IPS-15b (cell line): Measurements from ENCODE around the gene IRF8.
"Not testable (repeated sequence)": the region's sequence is repeated elsewhere in the genome, so short reads cannot be mapped to it uniquely, and the experiment has no call there.

ENCODE experiments used
- H3K27me3 ChIP-seq: one replicate; pipeline ENCODE4 v1.6.1; 2013; ENCODE audit warnings: low read length; ENCODE audit not compliant: control insufficient read depth, insufficient read depth
- H3K36me3 ChIP-seq: one replicate; pipeline ENCODE4 v1.6.1; 2013; ENCODE audit warnings: low read length; ENCODE audit not compliant: control insufficient read depth, insufficient read depth
- H3K4me1 ChIP-seq: one replicate; pipeline ENCODE4 v1.6.1; 2013; ENCODE audit warnings: mild to moderate bottlenecking, low read length; ENCODE audit not compliant: control insufficient read depth, insufficient read depth
- H3K4me3 ChIP-seq: one replicate; pipeline ENCODE4 v1.5.1; 2013; ENCODE audit warnings: low read depth, low read length
- H3K9ac ChIP-seq: one replicate; pipeline ENCODE4 v1.6.1; 2013; ENCODE audit warnings: low read depth, mild to moderate bottlenecking, low read length
- H3K9me3 ChIP-seq: one replicate; pipeline ENCODE4 v1.6.1; 2013; ENCODE audit warnings: mild to moderate bottlenecking, low read length; ENCODE audit not compliant: control insufficient read depth, insufficient read depth

Gene IRF8, protein sequence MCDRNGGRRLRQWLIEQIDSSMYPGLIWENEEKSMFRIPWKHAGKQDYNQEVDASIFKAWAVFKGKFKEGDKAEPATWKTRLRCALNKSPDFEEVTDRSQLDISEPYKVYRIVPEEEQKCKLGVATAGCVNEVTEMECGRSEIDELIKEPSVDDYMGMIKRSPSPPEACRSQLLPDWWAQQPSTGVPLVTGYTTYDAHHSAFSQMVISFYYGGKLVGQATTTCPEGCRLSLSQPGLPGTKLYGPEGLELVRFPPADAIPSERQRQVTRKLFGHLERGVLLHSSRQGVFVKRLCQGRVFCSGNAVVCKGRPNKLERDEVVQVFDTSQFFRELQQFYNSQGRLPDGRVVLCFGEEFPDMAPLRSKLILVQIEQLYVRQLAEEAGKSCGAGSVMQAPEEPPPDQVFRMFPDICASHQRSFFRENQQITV

DNA sequence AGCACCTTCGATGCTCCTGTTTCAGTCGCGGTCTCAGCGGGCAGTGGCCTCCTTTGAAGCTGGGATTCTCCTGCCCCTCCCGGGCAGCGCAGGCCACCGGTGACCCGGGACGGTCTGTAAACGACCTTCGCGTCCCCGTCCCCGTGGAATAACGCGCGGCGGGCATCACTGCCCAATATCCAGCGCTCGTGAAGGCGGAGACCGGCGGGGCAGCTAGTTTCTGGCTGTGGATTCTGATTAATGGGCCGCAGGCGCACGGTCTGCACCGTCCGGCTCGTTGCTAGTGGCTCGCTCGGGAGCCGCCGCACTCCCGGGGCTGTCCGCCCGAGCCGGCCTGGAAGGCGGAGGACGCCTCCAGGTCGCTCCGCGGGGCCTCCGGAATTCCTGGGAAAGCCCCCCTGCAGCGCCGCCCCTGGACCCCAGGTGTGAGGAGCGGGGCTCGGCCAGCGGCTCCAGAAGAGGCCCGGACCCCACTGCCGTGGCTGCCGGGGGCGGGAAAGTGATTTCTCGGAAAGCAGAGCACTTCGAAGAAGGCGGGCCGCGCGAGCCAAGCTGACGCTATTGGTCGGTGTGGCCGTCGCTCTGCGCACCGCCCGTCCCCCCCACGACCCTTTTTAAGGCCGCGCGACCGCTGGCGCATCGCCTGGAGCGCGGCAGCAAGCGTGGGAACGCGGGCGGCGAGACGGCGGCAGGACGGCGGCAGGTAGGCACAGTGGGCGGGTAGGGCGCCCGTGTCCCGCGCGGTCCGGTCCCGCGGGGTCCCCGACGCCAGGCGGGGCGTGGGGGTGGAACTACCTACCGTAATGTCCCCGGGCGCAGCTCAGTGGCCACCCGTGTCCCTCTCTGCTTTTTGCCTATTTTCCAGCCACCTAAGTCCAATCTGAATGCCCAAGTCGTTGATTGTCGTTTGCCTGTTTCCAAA is at the start of gene IRF8:
IRF8 (plus strand) TSS at position 642 of the 922 bp plus-strand sequence. CDS start 3,854 bp downstream, outside the sequence.
- no peak within 1 kb of the TSS for H3K9ac ChIP-seq
- peaks cover 54% of the 10 kb centered on the region for H3K27me3 ChIP-seq
- no peaks in the 10 kb centered on the region for H3K4me1 ChIP-seq

DNA sequence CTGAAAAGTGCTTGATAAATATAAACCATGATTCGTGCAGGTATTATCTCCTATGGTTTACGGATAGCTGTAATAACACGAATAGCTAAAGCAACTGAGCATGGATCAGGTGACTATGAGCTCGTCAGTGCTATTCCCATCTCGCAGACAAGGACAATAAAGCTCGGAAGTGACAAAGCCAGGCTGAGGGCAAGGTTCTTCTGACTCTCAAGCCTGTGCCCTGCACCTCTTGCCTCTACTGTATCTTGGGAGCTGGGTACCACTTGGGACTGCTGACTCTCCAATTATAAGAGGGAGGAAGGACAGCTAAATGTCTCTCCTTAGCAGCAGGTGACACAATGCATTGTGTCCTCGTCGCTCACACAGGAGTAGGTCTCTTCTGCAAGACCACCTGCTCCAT is 49.6 kb upstream of the IRF8 start:
- no peak overlapping the region for H3K9ac ChIP-seq
- H3K4me3 ChIP-seq, result no peak overlapping the region
- no peaks in the 10 kb centered on the region for H3K4me1 ChIP-seq
- H3K36me3 ChIP-seq, result no peaks in the 10 kb centered on the region
- H3K27me3 ChIP-seq, result no peaks in the 10 kb centered on the region
- no peaks in the 10 kb centered on the region for H3K9me3 ChIP-seq

More for the DNA sequence above, at the start of gene IRF8:
- Histone ChIP-seq H3K36me3 (no peaks in the 10 kb centered on the region), H3K4me3 (peak within 1 kb of the TSS; percentile 59), H3K9me3 (no peaks in the 10 kb centered on the region)

DNA sequence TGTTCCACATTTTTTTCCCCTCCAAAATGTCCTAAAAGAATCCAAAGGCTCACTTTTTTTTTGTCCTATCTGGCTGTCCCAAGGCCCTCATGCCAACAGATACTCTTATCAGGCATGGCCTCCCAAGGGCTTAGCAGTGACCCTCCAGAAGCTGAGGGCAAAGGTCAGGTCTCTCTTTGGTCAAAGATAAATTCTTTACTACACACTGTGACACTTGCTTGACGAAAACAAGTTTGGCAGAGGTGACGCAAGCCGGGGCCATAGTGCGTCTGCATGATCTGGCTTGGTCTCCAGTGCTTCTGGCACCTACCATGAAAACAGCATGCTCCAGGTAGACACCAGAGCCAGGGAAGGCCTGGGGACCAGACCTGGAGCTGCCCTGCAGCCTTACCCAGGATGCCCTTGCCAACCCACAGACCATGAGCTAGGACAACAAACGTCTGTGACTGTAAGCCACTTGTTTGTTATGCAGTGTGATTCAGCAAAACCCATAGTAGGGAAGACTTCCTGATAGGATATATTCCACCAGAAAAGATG is 48.5 kb upstream of the IRF8 start:
- Histone ChIP-seq H3K4me3 (no peak overlapping the region), H3K4me1 (no peaks in the 10 kb centered on the region), H3K27me3 (no peaks in the 10 kb centered on the region), H3K9ac (no peak overlapping the region), H3K9me3 (no peaks in the 10 kb centered on the region), H3K36me3 (no peaks in the 10 kb centered on the region)

DNA sequence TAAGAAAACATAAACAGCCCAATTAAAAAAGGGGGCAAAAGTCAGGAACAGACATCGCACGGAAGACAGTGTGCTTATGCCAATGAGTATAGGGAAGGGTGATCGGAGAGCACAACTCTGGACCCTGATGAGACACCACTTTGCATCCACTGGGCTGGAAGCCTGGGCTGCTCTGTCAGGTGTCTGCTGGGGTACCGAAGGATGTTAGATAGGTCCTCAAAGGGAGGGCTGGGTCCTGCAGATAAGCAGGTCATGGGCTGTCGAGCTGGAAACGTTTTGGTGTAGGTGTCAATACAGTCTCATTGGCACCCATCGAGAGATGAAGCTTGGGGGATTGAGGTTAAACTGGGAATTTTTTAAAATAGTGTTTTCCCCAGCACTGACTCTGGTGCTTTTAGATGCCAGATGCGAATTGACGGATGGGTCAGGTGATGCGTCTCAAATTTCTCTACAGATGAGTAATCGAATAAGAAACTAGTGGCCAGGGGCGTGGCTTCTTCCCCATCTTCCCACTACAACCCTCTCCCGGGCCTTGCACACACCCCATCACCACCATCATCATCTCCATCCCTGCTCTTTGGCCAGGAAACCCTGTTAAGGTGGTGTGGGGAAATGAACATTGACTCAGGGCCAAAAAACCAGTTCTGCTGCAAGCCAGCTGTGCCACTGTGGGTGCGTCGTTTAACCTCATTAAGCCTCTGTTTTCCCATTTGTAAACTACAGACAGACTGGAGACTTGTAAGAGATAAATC is 47.8 kb upstream of the IRF8 start:
- H3K4me1 ChIP-seq, result no peaks in the 10 kb centered on the region
- no peak overlapping the region for H3K4me3 ChIP-seq
- no peaks in the 10 kb centered on the region for H3K27me3 ChIP-seq
- H3K36me3 ChIP-seq, result no peaks in the 10 kb centered on the region
- no peaks in the 10 kb centered on the region for H3K9me3 ChIP-seq
- no peak overlapping the region for H3K9ac ChIP-seq

DNA sequence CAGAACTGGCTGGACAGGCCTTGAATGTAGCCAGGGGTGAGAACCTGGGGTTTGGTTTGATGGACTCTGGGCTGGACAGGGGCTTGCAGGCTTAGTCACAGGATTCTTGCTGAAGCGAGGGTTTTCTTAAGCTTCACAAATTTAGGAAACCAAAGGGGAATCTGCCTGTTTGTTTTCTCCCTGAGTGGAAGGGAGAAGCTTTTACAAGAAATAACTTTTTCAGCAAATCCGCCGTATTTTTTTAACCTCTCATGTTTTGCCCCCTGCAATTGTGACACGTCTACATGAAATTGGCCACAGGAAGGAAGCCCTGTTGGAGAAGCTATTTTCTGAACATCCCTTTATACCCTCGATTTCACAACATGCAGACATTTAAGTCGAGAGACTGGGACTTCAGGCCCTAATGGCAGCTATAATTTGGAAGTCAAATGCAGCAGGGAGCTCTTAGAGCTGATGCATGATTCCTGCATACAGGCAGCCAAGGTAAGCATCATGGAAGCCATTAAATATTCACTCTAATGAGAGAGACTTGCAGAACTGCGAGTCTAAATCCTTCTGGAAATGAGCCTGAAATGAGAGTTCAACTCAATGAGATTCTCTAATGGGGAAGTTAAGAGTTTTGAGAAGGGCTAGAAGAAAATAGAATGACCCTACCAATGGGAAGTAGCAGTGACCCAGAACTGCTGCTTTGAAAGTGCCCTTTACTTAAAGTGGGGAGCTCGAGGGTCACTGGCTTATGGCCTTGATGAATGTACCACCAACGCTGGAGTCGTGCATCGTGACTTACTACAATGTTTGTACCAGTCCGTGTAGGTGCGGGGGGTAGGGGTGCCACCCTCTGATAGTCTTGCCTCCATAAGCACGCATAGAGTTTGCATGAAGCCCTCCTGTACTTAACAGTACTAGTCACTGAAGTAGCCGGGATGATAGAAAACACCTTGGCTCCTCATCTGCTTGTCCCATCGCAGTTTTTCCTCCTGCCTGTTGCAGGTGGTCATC is 45.1 kb upstream of the IRF8 start:
- no peak overlapping the region for H3K9ac ChIP-seq
- no peaks in the 10 kb centered on the region for H3K27me3 ChIP-seq
- no peaks in the 10 kb centered on the region for H3K4me1 ChIP-seq

DNA sequence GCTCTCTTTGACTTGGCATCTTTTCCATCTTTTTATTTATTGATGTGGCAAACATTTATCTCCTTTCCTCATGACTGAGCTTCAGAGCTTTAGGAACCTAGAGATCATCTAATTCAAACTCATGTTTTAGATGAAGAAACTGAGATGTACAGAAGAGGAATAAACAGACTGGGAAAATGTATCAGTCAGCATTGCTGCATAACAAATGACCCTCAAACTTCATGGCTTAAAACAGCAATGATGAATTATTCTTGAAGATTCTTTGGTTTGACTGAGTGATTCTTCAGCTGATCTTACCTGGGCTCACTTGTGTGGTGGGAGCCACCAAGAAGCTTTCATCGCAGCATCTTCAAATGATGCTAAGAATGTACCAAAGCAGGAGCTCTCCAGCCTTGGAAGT is 44.0 kb upstream of the IRF8 start:
- Histone ChIP-seq H3K36me3 (no peaks in the 10 kb centered on the region), H3K4me1 (no peaks in the 10 kb centered on the region), H3K4me3 (no peak overlapping the region), H3K9me3 (no peaks in the 10 kb centered on the region), H3K9ac (no peak overlapping the region), H3K27me3 (no peaks in the 10 kb centered on the region)

More for the DNA sequence above, 45.1 kb upstream of the IRF8 start:
- no peaks in the 10 kb centered on the region for H3K9me3 ChIP-seq
- H3K36me3 ChIP-seq, result no peaks in the 10 kb centered on the region
- no peak overlapping the region for H3K4me3 ChIP-seq

DNA sequence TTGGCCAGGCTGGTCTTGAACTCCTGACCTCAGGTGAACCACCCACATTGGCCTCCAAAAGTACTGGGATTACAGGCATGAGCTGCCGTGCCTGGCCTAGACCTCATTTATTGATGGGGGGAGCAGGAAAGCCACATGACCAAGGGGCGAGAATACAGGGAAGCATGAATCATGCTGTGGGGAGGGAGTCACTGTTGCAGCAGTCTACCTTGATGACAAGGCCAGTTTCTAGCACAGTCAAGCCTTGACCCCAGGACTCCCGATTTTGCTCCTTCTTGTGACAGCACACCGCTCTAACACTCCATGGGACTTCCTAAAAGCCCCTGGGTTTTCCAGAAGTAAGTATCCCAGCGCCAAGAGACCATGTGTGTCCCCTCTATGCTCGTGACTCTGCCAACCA is 42.9 kb upstream of the IRF8 start:
- no peaks in the 10 kb centered on the region for H3K27me3 ChIP-seq
- H3K36me3 ChIP-seq, result no peaks in the 10 kb centered on the region
- H3K4me3 ChIP-seq, result no peak overlapping the region
- H3K9me3 ChIP-seq, result no peaks in the 10 kb centered on the region
- H3K4me1 ChIP-seq, result no peaks in the 10 kb centered on the region
- no peak overlapping the region for H3K9ac ChIP-seq

DNA sequence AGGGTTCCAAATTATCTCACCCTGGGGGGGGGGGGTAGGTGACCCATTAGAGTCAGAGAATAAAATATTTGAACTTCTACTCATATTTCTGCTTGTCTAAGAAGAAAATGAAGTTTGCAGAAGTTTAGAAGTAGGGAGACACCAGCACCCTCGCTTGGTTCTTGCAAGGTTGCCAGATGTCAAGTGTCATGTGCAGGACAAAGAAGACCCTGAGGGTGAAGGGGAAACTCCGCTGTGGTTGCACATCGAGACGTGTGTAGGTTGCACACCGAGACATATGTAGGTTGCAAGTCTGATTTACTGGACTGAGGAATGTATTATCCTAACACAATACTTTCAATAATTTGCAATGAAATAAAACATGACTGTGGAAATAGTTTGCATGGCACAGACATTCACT is 42.4 kb upstream of the IRF8 start:
- no peaks in the 10 kb centered on the region for H3K36me3 ChIP-seq
- H3K4me3 ChIP-seq, result no peak overlapping the region
- no peaks in the 10 kb centered on the region for H3K4me1 ChIP-seq
- H3K27me3 ChIP-seq, result no peaks in the 10 kb centered on the region
- H3K9ac ChIP-seq, result no peak overlapping the region
- H3K9me3 ChIP-seq, result no peaks in the 10 kb centered on the region

DNA sequence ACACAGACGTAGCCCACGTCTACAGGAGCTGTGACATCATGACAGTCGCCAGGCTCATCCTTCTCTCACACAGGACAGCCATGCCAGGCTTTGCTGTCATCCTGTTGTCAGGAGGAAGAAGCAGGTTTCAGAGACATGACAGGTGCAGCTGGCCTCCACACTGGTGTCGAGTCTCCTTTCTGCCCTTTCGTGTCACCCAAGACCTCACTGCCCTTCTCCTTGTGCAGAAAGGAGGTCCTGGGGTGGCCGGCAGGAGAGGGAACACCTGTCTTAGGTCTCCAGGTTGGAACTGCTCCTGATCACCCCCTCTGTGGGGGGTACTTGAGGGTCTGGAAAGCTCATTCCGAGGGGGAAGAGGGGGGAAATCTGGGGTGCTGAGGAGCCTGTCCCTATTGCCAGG is 41.6 kb upstream of the IRF8 start:
- H3K4me3 ChIP-seq, result no peak overlapping the region
- H3K36me3 ChIP-seq, result no peaks in the 10 kb centered on the region
- H3K27me3 ChIP-seq, result no peaks in the 10 kb centered on the region
- H3K9ac ChIP-seq, result no peak overlapping the region
- no peaks in the 10 kb centered on the region for H3K9me3 ChIP-seq
- no peaks in the 10 kb centered on the region for H3K4me1 ChIP-seq

DNA sequence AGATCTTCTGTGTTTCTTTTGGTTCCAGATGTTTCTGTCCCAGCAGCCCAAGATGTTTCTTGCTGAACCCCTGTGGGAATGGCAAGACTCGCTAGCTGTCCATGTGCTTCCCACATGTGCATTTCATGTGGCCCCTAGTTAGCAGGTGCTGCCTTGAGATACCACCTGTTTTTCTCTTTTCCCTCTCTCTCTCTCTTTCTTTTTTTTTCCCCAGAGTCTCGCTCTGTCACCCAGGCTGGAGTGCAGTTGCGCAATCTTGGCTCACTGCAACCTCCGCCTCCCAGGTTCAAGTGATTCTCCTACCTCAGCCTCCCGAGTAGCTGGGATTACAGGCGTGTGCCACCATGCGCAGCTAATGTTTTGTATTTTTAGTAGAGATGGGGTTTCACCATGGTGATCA is 40.4 kb upstream of the IRF8 start:
- H3K36me3 ChIP-seq, H3K27me3 ChIP-seq, H3K9ac ChIP-seq, H3K9me3 ChIP-seq, H3K4me3 ChIP-seq, H3K4me1 ChIP-seq: not testable (repeated sequence)
